H1 (cell line): ENCODE results near the gene ABCF3. TPM values are rescaled to one million over a fixed set of nuclear protein-coding genes. Genes with fewer than 3 reads are reported as not detected.

ENCODE experiments used
- ATF3 ChIP-seq: IDR thresholded peaks from 2 replicates; pipeline ENCODE4 v1.6.1; 2011; ENCODE audit warnings: low read depth, mild to moderate bottlenecking, low read length; ENCODE audit not compliant: insufficient read depth
- CHD7 ChIP-seq: fragments of 300-600 bp; sonication (generic); IDR thresholded peaks from 2 replicates; pipeline ENCODE4 v1.7.1; 2012; ENCODE audit warnings: low read length, moderate library complexity, mild to moderate bottlenecking, inconsistent platforms; ENCODE audit not compliant: insufficient replicate concordance
- CREB1 ChIP-seq: IDR thresholded peaks from 2 replicates; pipeline ENCODE4 v1.6.1; 2012; ENCODE audit warnings: inconsistent platforms
- E2F6 ChIP-seq: IDR thresholded peaks from 2 replicates; pipeline ENCODE4 v1.6.1; 2012; ENCODE audit warnings: inconsistent platforms
- JUN ChIP-seq: IDR thresholded peaks from 2 replicates; pipeline ENCODE4 v1.6.1; 2011; ENCODE audit warnings: low read depth, mild to moderate bottlenecking, improper control_type of control experiment, low read length
- PHF8 ChIP-seq: fragments of 200-600 bp; sonication (generic); conservative IDR thresholded peaks from 2 replicates; pipeline ENCODE4 v1.7.1; 2012; ENCODE audit warnings: low read depth, mild to moderate bottlenecking, inconsistent platforms, low read length, moderate library complexity
- RFX5 ChIP-seq: IDR thresholded peaks from 2 replicates; pipeline ENCODE4 v1.6.1; 2011; ENCODE audit warnings: low read depth, low read length, improper control_type of control experiment, borderline replicate concordance
- TAF7 ChIP-seq: optimal IDR thresholded peaks from 2 replicates; pipeline ENCODE3; 2011; ENCODE audit warnings: low read depth, mild to moderate bottlenecking, inconsistent platforms, low read length, moderate library complexity, borderline replicate concordance
- polyA plus RNA-seq, 7 experiments: library from polyadenylated mRNA; depleted of rRNA in 3 of 7; stranded (reverse) in 5 of 7; unstranded in 2 of 7; fragments of >200 nt in 5 of 7; fragments of 200-250 nt in 2 of 7; gene quantifications; 1 replicate in 5 of 7; 2 replicates in 1 of 7; 4 replicates in 1 of 7; pipeline versions ENCODE4 v1.2.1 to v1.2.3, GENCODE V29; 2011 to 2013; ENCODE audit warnings: missing spikeins in 2 of 7, mixed read lengths in 2 of 7
- total RNA-seq: library from RNA; stranded (reverse); fragmentation: NEBNext Ultra II Directional; extraction: Animal tissue kit (Norgen Biotek cat#: 25700); gene quantifications from 2 replicates; pipeline ENCODE4 v1.2.1, GENCODE V29; 2021

Gene ABCF3
- total and polyA plus RNA-seq, 2 of the 8 experiments (the other 6 are each of a cell fraction or from before 2014, with no cell fraction given), result 51.6 to 57.8 TPM

- no peak for TF ChIP-seq CHD7
- TF ChIP-seq CREB1, result no peak
- no peak for TF ChIP-seq RFX5
- TF ChIP-seq JUN, result no peak
- no peak for TF ChIP-seq E2F6
- no peak for TF ChIP-seq ATF3
- no peak for TF ChIP-seq PHF8
- no peak for TF ChIP-seq TAF7
- TF ChIP-seq, all 59 proteins: peak for 0
Measured at GRCh38 chr3:184158404-184158803, 27.6 kb upstream of the ABCF3 start (continued).
